NCI-H526 treated with DMSO at 0.1 percent for 48 hours (cell line): ENCODE results near the gene CFAP70.
A peak's percentile ranks its signal among the peaks of the same experiment; 100 is the strongest.
"Not testable (repeated sequence)": the region's sequence is repeated elsewhere in the genome, so short reads cannot be mapped to it uniquely, and the experiment has no call there.

Experiments
- DNase-seq: peaks from one replicate; lab custom pipeline; 2025; lab: John Stamatoyannopoulos, UW

The CFAP70 gene

GRCh38 chr10:73339436-73339835 is 19.2 kb downstream of the CFAP70 start:
- no peak for DNase-seq

- no peak for DNase-seq
Measured at GRCh38 chr10:73338801-73339368, 19.8 kb downstream of the CFAP70 start.

DNA sequence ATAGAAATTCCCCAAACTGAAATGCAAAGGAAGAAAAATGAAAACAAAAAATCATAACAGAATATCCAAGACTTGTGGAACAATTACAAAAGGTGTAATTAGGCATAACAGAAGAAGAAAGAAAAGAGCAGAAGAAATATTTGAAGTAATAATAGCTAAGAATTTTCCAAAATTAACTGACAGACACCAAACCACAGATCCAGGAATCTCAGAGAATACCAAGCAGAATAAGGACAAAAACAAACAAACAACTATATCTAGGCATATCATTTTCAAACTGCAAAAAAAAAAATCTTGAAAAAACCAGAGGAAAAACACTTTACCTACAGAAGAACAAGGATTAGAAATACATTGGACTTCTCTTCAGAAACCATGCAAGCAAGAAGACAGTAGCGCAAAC is 25.5 kb downstream of the CFAP70 start:
- DNase-seq: no peak

GRCh38 chr10:73332379-73332778 is 26.3 kb downstream of the CFAP70 start:
- DNase-seq: no peak

GRCh38 chr10:73328523-73328922 is 30.1 kb downstream of the CFAP70 start:
- not testable (repeated sequence) for DNase-seq

DNA sequence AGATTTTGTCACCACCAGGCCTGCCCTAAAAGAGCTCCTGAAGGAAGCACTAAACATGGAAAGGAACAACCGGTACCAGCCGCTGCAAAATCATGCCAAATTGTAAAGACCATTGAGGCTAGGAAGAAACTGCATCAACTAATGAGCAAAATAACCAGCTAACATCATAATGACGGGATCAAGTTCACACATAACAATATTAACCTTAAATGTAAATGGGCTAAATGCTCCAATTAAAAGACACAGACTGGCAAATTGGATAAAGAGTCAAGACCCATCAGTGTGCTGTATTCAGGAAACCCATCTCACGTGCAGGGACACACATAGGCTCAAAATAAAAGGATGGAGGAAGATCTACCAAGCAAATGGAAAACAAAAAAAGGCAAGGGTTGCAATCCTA is 33.4 kb downstream of the CFAP70 start:
- DNase-seq: not testable (repeated sequence)

- DNase-seq: not testable (repeated sequence)
Measured at GRCh38 chr10:73323582-73323981, 35.1 kb downstream of the CFAP70 start.

DNA sequence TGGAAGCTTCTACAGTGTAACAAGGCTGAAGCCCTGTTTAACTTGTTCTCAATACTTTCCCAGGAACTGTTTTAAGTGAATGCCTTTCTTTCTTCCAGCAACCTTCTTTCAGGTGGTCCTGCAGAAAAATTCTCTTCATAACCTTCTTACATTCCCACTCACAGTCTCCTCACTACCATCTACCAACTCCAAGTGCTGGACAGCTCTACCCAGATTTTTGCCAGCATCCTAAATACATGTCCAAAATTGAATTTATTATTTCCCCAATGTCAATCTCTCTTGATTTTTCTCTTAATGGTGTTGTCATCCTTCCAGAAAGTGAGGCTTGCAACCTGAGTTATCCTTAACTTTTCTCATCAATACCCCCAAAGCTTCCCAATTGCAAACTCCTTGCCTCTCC is 48.2 kb downstream of the CFAP70 start:
- DNase-seq: no peak

DNA sequence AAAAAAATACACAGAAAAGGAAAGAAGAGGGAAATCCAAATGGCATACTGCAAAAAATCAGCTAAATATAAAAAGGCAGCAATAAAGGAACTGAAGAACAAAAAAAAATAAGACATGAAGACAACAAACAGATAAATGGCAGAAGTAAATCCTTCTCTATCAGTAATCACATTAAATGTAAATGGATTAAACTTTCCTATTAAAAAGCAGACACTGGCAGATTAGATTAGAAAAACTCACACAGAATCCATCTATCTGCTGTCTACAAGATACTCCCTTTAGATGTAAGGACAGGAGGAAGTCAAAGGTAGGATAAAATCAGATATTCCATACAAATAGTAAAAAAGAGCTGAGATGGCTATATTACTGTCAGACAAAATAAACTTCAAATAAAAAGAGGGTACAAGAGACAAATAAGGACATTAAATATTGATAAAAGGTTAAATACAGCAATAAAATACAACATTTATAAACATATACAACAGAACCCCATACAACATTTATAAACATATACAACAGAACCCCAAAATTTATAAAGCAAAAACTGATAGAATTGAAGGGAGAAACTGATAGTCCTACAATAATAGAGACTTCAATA is 51.4 kb downstream of the CFAP70 start:
- no peak for DNase-seq

GRCh38 chr10:73306171-73306708 is 52.4 kb downstream of the CFAP70 start:
- no peak for DNase-seq

DNA sequence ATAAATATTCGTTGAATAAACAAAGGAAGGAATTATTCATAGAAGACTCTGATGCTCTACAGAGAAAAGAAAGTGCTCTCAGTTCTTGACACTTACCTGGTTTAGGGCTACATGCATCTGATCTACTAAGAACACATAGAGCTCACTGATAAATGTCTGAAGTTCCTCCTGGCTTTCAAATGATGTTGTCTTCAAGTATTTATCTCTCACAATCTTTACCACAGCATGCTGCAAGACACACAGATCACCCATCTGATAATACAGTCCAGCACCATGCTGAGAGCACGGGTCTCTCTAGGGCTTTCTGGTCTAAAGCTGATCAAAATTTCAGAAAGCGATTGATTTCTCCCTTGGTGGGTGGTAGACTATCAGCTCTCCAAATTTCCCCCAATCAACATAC is 61.7 kb downstream of the CFAP70 start:
- DNase-seq: no peak

DNA sequence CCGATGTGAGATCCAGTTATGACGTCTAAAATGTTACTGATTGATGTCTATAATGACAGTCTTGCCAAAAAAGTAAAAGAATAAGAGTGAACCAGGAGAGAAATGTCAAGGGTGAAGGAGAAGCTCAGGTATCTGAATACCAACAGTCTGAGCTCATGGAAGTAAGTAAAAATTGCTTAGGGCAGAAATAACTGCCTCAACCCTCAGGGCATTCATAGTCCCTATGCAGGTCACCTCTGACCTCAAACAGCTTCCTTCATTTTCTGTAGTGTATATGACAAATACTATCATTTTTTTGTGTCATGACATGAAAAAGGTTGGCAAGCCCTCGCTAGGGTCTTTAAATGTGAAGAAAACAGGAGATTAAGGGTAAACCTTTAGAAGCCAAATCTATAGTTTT is 65.2 kb downstream of the CFAP70 start:
- no peak for DNase-seq

DNA sequence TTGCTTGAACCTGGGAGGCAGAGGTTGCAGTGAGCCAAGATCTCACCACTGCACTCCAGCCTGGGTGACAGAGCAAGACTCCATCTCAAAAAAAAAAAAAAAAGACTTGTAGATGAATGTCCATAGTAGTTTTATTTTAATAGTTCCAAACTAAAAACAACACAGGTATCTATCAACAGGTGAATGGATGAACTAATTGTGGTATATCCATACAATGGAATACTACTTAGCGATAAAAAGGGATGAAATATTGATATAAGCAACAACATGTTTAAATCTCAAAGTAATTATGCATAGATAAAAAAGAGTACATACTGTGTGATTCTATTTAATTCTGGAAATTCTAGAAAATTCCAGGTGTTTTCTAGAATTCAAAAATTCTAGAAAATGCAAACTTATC is 68.7 kb downstream of the CFAP70 start:
- DNase-seq: no peak

GRCh38 chr10:73287441-73287840 is 71.2 kb downstream of the CFAP70 start:
- DNase-seq: no peak

GRCh38 chr10:73281097-73281496 is 77.6 kb downstream of the CFAP70 start:
- no peak for DNase-seq

DNA sequence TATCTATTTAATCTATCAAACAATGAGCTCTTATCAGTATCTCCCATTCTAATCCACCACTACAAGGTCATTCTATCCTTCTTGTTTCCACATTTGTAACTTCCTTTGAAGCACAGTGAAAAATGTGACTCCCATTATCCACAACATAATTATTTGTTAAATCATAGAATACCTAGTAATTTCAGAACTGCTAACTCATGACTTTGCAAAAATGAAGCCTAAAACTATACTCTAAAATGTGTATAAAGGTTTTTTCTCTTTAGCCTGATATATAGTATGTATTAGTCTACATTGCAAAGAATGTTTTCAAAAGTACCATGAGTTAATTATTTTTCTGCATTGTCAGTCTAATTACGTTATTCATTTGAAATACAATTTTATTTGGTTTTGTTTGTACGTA is 94.2 kb downstream of the CFAP70 start:
- no peak for DNase-seq

DNA sequence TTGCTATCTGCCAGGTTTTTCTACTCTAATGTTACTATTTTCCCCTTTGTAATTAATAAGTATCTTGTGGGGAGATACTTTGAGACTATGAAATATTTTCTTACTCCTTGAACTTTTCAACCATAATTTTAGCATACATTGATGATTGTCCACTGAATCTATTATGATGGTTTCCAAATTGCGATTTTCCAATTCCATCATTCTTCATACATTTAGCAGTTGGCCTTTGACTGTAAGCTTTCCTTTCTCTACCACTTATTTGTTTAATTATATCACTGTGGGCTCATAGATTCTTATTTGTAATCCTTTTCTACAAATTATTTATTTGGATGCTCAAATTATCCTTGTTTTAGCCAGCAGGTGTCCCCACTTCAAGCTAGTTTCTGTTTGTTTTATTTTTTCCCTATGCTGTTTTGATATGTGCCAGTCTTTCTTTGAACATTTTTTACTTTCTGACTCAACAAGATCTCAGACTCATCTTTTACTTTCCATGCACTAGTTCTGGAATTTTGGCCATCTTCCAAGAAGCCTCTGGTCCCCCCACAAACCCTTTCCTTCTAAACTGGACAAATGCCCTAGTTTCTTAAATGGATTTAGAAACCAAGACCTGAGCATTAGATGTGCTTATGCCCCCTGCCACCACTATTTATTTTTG is 94.8 kb downstream of the CFAP70 start:
- peak; percentile 3 for DNase-seq

DNA sequence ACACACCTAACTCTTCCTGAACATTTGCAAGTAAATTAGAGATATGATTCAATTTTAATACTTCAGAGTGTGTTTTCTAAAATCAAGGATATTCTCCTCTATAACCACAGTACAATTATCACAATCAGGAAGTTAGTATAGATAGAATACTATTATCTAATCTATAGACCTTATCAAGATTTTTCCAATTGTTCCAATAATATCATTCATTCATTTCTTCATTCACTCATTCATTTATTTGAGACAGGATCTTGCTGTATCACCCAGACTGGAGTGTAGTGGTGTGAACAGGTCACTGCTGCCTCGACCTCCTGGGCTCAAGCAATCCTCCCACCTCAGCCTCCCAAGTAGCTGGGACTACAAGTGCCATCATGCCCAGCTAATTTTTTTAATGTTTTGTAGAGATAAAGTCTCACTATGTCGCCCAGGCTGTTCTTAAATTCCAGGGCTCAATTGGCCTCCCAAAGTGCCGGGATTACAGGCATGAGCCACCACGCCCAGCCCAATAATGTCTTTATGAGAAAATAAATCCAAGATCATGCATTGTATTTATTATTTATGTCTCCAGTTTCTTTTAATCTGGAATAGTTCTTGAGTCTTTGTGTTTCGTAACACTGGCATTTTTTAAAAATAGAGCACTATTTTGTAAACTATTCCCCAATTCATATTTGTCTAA is 95.6 kb downstream of the CFAP70 start:
- no peak for DNase-seq

DNA sequence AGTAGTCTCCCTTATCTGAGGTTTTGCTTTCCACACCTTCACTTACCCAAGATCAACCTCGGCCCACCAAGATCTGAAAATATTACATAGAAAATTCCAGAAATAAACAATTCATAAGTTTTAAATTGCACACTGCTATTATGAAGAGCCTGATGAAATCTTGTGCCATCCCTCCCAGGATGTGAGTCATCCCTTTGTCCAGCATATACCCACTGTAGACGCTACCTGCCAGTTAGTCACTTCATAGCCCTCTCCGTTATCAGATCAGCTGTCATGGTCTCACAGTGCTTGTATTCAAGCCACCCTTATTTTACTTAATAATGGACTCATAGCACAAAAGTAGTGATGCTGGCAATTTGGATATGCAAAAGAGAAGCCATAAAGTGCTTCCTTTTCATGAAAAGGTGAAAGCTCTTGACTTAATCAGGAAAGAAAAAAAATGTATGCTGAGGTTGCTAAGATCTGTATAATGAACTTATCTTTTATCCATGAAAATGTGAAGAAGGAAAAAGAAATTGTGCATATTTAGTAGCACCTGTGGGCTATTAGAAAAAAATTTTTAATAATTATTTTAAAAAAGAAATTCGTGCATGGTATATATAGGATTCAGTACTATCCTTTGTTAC is 96.4 kb downstream of the CFAP70 start:
- no peak for DNase-seq

DNA sequence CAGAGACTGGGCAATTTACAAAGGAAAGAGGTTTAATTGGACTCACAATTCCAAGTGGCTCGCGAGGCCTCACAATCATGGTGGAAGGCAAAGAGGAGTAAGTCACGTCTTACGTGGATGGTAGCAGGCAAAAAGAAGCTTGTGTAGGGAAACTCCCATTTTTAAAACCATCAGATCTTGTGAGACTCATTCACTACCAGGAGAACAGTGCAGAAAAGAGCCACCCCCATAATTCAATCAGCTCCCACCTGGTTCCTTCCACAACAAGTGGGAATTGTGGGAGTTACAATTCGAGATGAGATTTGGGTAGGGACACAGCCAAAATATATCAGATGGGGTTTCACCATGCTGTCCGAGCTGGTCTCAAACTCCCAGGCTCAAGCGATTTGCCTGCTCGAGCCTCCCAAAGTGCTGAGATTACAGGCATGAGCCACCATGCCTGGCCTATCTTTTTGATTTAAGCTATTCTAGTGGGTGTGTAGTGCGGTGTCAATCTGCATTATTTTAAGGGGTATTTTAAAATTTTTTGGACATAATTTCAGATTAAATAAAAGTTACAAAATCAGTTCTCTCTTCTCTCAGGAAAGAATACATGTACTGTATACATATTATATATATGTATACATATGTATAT is 97.2 kb downstream of the CFAP70 start:
- no peak for DNase-seq

DNA sequence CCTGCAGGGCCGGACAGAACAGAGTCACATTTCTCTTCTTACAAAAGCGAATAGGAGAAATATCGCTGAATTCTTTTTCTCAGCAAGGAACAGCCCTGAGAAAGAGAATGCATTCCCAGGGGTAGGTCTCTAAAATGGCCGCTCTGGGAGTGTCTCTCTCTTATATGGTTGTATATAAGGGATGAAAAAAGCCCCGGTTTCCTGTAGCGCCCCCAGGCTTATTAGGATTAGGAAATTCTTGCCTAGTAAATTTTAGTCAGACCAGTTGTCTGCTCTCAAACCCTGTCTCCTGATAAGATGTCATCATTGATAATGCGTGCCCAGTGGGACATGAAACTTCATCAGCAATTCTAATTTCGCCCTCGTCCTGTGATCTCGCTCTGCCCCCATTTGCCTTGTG is 100.1 kb downstream of the CFAP70 start:
- DNase-seq: not testable (repeated sequence)

DNA sequence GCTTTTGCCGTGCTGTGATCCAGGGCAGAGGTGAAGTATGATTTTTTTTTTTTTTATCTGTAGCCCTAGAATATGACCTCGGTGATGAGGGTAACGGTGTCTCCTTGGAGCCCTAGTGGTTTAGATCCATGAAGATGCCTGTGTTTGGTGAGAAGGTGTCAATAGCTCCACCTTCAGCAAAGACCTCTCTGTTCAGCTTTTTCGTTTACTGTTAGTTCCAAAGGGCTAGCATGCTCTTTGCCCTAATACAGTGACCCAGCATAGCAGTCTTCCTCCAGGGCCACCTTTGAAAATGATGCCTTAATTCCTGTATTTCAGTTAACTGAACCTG is 105.5 kb downstream of the CFAP70 start:
- no peak for DNase-seq
